ENCODE measurements around the gene CYLD.

GRCh38 chr16:50838885-50839284 is 97.0 kb downstream of the CYLD start:
- TF ChIP-seq CEBPB (IDR thresholded peaks at IDR 0.05; ENCODE audit: low read depth, low read length) (no peak), MAZ (IDR thresholded peaks at IDR 0.05; ENCODE audit: borderline replicate concordance, low read depth, low read length) (no peak), POLR2A (IDR thresholded peaks at IDR 0.05; ENCODE audit: low read depth, low read length) (no peak), MAFK (IDR thresholded peaks at IDR 0.05; ENCODE audit: low read depth, low read length) (no peak), CTCF (conservative IDR thresholded peaks at IDR 0.05; ENCODE audit: low read depth, low read length) (no peak), RCOR1 (IDR thresholded peaks at IDR 0.05; ENCODE audit: insufficient replicate concordance, low read length) (no peak), MXI1 (IDR thresholded peaks at IDR 0.05; ENCODE audit: borderline replicate concordance, low read depth, low read length) (no peak), FOS (IDR thresholded peaks at IDR 0.05; ENCODE audit: low read depth, low read length) (no peak), BHLHE40 (IDR thresholded peaks at IDR 0.05; ENCODE audit: low read depth, low read length) (no peak), NFE2L2 (IDR thresholded peaks at IDR 0.05; ENCODE audit: low read depth, low read length) (no peak), RFX5 (IDR thresholded peaks at IDR 0.05; ENCODE audit: low read depth, low read length) (no peak)

Data from IMR-90 (cell line).